DMS79 treated with DMSO at 0.1 percent for 48 hours (cell line): ENCODE results near the gene CD70.
"Not testable (repeated sequence)": the region's sequence is repeated elsewhere in the genome, so short reads cannot be mapped to it uniquely, and the experiment has no call there.

Experiments
- DNase-seq: peaks from one replicate; lab custom pipeline; 2025; lab: John Stamatoyannopoulos, UW

CD70 gene

GRCh38 chr19:6570764-6571163, 20.2 kb downstream of the CD70 start:
- no peak for DNase-seq

DNA sequence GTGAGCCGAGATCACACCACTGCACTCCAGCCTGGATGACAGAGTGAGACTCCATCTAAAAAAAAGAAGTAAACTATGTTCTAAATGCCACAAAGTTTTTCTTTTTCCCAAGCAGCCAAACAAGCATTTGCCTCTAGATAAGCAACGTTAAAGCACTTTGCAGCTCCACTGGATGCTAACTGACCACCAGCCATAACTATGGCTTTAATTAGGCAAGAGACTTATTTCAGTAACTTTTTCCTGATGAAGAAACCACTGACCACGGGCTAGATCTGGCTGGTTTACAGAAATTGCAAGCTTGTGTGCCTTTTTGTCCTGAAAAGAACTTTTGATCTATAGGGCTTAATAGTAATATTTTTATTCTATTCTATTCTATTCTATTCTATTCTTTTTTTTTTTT, 22.1 kb downstream of the CD70 start:
- DNase-seq = no peak

- no peak for DNase-seq
These were observed 22.9 kb downstream of the CD70 start for GRCh38 chr19:6568010-6568526.

GRCh38 chr19:6566727-6567126, 24.2 kb downstream of the CD70 start:
- not testable (repeated sequence) for DNase-seq

DNA sequence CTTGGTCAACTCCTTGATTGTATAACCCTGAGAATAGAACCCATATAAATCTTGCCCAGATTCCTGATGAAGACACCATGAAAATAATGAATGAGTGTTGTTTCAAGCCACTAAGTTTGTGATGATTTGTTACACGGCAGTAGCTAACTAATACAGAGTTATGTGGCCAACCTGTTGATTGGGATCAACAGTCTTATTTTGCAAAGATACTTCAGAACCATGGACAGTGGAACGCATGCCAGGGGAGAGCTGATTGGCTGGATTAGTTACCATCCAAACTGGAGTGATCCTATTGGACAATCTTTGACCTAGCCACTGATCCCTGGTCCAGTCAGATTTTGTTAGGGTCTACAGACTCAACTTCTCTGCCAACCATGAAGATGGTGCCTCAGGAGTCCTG, 26.6 kb downstream of the CD70 start:
- DNase-seq = no peak

GRCh38 chr19:6562437-6562836, 28.5 kb downstream of the CD70 start:
- not testable (repeated sequence) for DNase-seq

DNA sequence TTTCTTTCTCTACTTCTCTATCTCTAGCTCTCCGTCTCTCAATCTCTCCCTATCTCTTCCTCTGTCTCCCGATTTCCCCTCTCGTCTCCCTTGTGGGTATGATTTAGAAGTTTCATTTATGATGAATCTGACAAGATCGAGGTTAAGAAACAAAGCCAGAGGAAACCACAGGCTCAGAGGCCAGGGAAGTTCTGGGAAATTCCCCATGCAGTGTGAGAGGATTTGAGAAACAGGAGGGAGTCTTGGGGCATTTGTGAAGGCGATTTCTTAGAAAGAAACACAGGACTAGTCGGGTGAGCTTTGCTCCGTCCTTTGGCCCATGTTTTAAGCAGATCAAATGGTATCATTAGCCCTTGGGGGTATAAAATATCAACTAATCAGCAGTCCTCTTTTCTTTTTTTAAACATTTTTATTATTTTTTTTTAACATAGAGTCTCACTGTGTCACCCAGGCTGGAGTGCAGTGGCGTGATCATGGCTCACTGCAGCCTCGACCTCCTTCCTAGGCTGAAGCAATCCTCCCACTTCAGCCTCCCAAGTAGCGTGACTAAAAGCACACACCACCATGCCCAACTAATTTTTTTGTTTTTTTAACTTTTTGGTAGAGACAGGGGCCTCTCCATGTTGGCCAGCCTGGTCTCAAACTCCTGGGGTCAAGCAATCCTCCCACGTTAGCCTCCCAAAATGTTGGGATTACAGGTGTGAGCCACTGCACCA, 34.3 kb downstream of the CD70 start:
- no peak for DNase-seq

DNA sequence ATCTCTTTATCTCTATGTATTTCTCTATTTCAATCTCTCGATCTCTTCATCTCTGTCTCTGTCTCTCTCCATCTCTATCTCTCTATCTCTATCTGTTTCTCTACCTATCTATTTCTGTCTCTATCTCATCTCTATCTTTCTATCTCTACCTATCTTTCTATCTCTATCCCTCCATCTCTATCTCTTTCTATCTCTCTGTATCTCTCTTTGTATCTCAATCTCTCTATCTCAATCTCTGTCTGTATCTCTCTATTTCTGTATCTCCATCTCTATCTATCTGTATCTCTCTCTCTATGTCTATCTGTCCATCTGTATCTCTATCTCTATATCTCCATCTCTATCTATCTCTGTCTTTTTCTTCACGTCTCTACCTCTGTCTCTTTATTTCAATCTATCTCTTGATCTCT, 34.9 kb downstream of the CD70 start:
- DNase-seq = no peak

DNA sequence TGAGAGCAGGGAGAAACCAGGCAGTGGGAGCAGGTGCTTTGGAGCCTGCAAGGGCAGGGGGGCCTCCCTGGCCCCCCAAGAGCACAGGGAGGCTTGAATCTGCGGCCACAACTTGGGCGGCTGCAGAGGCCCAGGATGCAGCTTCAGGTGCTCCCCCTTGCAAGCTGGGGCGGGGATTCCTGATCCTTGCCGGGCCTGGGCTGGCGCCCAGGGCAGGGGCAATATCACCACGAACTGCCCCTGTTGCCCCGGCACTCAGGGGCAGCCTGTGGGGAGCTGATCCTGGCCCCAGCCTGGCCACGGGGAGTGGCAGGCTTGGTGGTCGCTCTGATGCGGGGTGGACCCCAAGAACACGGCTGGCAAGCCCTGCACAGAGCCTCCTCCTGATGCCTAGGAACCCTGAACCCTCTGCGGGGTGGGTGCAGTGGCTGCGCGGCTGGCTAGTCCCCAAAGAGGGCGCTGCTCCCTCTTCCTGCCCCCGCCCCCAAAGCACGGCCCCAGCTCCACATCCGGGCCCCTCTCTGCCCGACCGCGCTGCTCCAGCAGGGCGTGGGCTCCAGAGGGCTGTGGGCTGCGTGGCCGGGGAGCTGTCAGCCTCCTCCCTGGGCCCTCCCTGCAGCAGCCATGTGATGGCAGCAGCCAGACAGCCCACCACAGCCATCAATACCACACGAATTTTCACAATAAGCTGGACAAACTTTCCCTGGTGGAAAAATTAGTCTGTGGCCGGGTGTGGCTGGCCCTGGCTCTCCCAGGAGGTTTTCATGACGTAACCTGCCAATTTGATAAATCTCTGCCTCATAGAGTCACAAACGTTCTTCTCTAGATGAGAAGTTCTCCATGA, 39.1 kb downstream of the CD70 start:
- no peak for DNase-seq

- DNase-seq = no peak
These were observed 39.9 kb downstream of the CD70 start for GRCh38 chr19:6551091-6551490.

DNA sequence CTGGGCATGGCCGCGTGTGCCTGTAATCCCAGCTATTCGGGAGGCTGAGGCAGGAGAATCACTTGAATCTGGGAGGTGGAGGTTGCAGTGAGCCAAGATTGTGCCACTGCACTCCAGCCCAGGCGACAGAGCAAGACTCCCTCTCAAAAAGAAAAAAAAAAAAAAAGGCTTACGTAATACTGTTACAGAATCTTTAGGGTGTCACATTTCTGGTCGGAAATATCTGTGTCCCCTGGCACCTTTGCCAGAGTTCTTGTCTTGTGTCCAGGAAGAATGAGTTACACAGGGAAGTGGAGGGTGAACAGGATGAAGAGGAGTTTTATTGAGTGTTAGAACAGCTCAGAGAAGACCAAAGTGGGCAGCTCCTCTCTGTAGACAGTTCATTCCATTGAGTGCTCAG, 40.3 kb downstream of the CD70 start:
- not testable (repeated sequence) for DNase-seq

GRCh38 chr19:6543866-6544347, 47.0 kb downstream of the CD70 start:
- DNase-seq = no peak

DNA sequence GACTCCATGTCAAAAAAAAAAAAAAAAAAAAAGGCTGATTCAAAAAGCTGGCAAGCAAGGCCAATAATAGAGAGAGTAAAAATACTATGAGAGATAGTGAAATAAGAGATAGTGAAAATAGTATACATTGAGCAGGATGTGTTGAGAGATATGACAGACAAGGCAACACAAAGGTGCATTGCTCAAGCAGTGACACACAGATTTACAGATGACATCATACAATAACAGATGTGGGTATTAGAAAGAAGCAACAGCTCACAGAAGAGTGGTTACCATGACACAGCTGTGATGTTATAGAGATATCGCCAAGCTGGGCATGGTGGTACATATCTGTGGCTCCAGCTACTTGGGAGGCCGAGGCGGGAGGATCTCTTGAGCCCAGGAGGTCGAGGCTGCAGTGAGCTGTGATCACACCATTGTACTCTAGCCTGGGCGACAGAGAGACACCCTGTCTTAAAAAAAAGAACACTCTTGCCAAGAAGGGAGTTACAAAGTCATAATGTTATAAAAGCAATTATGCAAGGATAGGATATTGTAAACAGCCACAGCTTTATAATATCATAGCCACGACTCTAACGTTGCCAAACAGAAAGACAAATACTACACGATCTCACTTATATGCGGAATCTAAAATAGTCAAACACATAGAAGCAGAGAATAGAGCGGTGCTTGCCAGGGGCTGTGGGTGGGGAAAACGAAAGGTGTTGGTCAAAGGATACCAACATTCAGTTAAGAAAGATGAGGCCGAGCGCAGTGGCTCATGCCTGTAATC, 49.8 kb downstream of the CD70 start:
- DNase-seq = no peak

DNA sequence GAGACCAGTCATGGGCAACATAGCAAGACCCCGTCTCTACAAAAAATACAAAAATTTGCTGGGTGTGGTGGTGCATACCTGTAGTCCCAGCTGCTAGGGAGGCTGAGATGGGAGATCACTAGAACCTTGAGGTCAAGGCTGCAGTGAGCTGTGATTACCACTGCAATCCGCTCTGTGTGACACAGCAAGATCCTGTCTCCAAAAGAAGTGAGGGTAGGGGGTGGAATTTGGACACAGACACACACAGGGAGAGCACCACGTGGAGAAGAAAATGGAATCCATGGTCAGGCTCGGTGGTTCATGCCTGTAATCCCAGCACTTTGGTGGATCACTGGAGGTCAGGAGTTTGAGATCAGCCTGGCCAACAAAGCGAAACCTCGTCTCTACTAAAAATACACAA, 51.4 kb downstream of the CD70 start:
- no peak for DNase-seq
